Esophagus muscularis mucosa (tissue), 4 donors: ENCODE results near the gene EPOP.

Experiments
- EP300 ChIP-seq: sonication (generic); formaldehyde crosslinking; IDR thresholded peaks from one replicate; pipeline ENCODE4 v1.6.1; 2017; ENCODE audit warnings: antibody characterized with exemption
- POLR2AphosphoS5 ChIP-seq, 2 donors: sonication (generic); formaldehyde crosslinking; IDR thresholded peaks; one replicate each; pipeline ENCODE4 v1.6.1; 2017; ENCODE audit warnings: antibody characterized with exemption in 2 of 2
- TF ChIP-seq, protein P1 (sequence below), 3 experiments: fragments of 200-600 bp in 2 of 3; fragments of 450-650 bp in 1 of 3; sonication (generic) in 2 of 3; IDR thresholded peaks; one replicate each; pipeline ENCODE4 v1.5.1; 2017 to 2019; ENCODE audit warnings: antibody characterized with exemption in 3 of 3, mild to moderate bottlenecking in 2 of 3, moderate library complexity in 1 of 3

DNA sequence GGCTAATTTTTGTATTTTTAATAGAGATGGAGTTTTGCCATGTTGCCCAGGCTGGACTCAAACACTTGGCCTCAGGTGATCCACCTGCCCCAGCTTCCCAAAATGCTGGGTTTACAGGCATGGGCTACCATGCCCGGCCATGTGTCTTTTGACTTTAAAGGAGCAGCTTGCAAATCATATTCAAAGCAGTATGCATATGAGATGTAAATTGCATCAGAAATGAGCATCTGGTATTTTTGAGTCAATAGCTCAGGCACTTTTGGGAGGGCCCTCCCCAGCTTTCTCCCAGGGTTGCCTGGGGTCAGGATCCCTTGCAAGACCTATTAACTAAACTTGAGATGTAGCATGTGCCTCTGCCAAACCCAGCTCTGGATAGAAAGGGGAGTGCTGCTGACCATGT, 21.5 kb downstream of the EPOP start:
- TF ChIP-seq, protein P1, sequence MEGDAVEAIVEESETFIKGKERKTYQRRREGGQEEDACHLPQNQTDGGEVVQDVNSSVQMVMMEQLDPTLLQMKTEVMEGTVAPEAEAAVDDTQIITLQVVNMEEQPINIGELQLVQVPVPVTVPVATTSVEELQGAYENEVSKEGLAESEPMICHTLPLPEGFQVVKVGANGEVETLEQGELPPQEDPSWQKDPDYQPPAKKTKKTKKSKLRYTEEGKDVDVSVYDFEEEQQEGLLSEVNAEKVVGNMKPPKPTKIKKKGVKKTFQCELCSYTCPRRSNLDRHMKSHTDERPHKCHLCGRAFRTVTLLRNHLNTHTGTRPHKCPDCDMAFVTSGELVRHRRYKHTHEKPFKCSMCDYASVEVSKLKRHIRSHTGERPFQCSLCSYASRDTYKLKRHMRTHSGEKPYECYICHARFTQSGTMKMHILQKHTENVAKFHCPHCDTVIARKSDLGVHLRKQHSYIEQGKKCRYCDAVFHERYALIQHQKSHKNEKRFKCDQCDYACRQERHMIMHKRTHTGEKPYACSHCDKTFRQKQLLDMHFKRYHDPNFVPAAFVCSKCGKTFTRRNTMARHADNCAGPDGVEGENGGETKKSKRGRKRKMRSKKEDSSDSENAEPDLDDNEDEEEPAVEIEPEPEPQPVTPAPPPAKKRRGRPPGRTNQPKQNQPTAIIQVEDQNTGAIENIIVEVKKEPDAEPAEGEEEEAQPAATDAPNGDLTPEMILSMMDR (IDR thresholded peaks at IDR 0.05) = no peak
- TF ChIP-seq POLR2AphosphoS5 (IDR thresholded peaks at IDR 0.05) (no peak), EP300 (no peak)
